ENCODE results near the gene NOTCH3. TPM values are rescaled to one million over a fixed set of nuclear protein-coding genes. Genes with fewer than 3 reads are reported as not detected.

NOTCH3 gene
- total RNA-seq, 4 donors from 2014 or later = 205 to 253 (median 245) TPM

DNA sequence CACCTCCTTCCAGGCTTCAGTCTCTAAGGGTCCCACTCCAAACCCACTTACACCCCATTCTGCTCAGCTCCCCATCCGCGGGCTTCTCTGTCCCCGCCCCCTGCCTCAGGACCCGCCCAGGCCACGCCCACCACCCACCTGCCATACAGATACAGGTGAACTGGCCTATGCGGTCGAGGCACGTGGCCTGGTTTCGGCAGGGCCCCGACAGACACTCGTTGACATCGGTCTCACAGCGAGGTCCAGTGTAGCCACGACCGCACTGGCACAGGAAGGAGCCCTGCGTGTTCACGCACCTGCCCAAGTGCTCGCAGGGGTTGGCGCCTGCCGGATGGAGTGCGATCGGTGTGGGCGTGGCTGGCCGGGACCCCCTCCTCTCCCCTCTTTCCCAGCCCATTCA is 11.9 kb downstream of the NOTCH3 start:
- Histone ChIP-seq H3K27me3 (peaks cover 4% of the 10 kb centered on the region), H3K27ac (no peak overlapping the region), H3K4me3 (no peak overlapping the region), H3K4me1 (no peaks in the 10 kb centered on the region), H3K9me3 (no peaks in the 10 kb centered on the region), H3K36me3 (peaks cover 76% of the 10 kb centered on the region)
- TF ChIP-seq POLR2AphosphoS5 (IDR thresholded peaks at IDR 0.05) = no peak
- TF ChIP-seq POLR2A (IDR thresholded peaks at IDR 0.05) = no peak
- TF ChIP-seq, protein P1, sequence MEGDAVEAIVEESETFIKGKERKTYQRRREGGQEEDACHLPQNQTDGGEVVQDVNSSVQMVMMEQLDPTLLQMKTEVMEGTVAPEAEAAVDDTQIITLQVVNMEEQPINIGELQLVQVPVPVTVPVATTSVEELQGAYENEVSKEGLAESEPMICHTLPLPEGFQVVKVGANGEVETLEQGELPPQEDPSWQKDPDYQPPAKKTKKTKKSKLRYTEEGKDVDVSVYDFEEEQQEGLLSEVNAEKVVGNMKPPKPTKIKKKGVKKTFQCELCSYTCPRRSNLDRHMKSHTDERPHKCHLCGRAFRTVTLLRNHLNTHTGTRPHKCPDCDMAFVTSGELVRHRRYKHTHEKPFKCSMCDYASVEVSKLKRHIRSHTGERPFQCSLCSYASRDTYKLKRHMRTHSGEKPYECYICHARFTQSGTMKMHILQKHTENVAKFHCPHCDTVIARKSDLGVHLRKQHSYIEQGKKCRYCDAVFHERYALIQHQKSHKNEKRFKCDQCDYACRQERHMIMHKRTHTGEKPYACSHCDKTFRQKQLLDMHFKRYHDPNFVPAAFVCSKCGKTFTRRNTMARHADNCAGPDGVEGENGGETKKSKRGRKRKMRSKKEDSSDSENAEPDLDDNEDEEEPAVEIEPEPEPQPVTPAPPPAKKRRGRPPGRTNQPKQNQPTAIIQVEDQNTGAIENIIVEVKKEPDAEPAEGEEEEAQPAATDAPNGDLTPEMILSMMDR (IDR thresholded peaks at IDR 0.05) = no peak
- no peak for TF ChIP-seq EP300 (IDR thresholded peaks at IDR 0.05)
- WGBS = 87% methylated on average over 24 of the region's 24 CpGs
- DNase-seq (ENCODE audit: low spot score in 2 of 2) = no peak

DNA sequence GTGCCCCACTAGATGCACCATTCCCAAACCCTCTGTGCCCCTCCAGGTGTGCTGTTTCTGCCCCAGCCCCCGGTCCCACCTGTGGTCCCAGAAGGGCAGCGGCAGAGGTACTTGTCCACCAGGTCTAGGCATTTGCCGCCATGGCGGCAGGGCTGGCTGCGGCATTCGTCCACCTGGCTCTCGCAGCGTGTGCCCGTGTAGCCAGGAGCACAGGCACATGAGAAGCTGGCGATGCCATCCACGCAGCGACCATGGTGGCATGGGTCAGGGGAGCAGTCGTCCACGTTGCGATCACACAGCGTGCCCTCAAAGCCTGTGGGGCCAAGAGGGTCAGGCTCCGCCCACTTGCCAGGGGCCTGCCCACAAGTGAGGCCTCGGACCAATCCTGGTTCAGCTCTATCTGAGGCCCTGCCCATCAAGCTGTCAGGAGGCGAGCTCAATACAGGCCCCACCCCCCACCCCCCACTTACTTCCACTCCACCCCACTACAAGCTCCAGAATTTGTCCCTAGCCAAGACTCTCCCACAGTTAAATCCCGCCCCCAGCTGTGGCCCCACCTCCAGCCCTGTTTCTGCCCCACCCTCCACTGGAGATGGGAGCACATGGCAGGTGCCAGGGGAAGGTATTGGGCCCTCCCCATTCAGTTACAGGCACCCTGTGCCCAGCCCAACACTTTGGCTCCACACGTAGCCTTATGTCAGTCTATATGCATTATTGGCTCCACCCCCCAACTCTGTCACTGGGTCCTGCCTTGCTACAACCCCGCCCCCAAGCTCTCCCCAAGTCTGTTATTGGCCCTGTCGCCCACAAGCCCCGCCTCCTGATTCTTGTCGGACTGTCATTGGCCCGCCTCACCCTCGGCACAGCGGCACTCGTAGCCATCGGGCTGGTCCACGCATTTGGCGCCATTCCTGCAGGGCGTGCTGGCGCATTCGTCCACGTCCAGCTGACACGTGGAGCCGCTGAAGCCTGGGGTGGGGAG is 13.5 kb downstream of the NOTCH3 start:
- TF ChIP-seq POLR2AphosphoS5 (IDR thresholded peaks at IDR 0.05) (no peak), POLR2A (IDR thresholded peaks at IDR 0.05) (no peak), EP300 (IDR thresholded peaks at IDR 0.05) (no peak)
- TF ChIP-seq, protein P1 (IDR thresholded peaks at IDR 0.05) = no peak
- Histone ChIP-seq H3K4me3 (no peak overlapping the region), H3K27ac (no peak overlapping the region), H3K9me3 (no peaks in the 10 kb centered on the region), H3K27me3 (peaks cover 4% of the 10 kb centered on the region), H3K4me1 (no peaks in the 10 kb centered on the region), H3K36me3 (peaks cover 70% of the 10 kb centered on the region)
- no peak for DNase-seq (ENCODE audit: low spot score in 2 of 2)
- 91% methylated on average over 33 of the region's 38 CpGs for WGBS

DNA sequence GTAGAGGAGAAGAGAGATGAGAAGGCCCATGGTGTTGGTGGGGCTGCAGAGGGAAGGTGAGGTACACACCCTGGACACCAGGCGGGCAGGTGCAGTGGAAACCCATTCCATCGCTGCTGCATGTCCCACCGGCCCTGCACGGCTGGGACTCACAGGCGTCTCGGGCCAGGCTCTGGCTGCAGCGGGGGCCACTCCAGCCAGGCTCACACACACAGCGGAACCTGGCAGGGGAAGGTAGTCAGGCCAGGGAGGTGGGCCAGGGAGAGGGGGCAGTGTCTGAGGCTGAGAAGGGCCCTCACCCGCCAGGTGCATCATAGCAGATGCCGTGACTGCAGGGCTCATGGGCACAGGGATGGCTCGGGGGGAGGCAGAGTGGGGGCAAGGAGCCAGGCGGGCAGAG is 15.6 kb downstream of the NOTCH3 start:
- H3K27ac ChIP-seq = no peak overlapping the region
- DNase-seq (ENCODE audit: low spot score in 2 of 2) = no peak
- no peaks in the 10 kb centered on the region for H3K9me3 ChIP-seq
- WGBS = 89% methylated on average over 8 of the region's 12 CpGs
- no peak overlapping the region for H3K4me3 ChIP-seq
- TF ChIP-seq POLR2A (IDR thresholded peaks at IDR 0.05) (no peak), EP300 (IDR thresholded peaks at IDR 0.05) (no peak), POLR2AphosphoS5 (IDR thresholded peaks at IDR 0.05) (no peak)
- TF ChIP-seq, protein P1 (IDR thresholded peaks at IDR 0.05) = no peak
- H3K36me3 ChIP-seq = peaks cover 64% of the 10 kb centered on the region
- H3K27me3 ChIP-seq = no peaks in the 10 kb centered on the region
- H3K4me1 ChIP-seq = no peaks in the 10 kb centered on the region

DNA sequence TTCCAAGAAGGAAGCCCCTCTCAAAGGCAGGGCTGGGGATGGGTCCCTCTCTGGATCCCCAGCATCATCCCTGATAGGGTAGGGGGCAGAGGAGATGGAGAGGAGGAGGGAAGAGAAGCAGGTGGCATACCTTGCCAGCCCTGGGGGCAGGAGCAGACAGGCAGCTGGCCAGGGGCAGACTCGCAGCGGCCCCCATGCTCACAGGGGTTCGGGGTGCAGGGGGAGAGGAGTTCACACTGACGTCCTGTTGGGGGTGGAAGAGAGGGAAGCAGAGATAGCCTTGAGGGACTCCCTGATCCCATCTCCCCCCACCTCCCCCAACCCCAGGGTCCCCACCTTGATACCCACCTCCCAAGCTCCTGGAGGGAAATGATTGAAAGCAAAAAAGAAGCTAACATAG is 16.0 kb downstream of the NOTCH3 start:
- H3K36me3 ChIP-seq = peaks cover 64% of the 10 kb centered on the region
- 61% methylated on average over 4 of the region's 4 CpGs for WGBS
- H3K27ac ChIP-seq = no peak overlapping the region
- TF ChIP-seq, protein P1 (IDR thresholded peaks at IDR 0.05) = no peak
- no peak for TF ChIP-seq POLR2AphosphoS5 (IDR thresholded peaks at IDR 0.05)
- no peak for TF ChIP-seq EP300 (IDR thresholded peaks at IDR 0.05)
- no peak for TF ChIP-seq POLR2A (IDR thresholded peaks at IDR 0.05)
- no peak overlapping the region for H3K4me3 ChIP-seq
- no peaks in the 10 kb centered on the region for H3K27me3 ChIP-seq
- no peak for DNase-seq (ENCODE audit: low spot score in 2 of 2)
- H3K9me3 ChIP-seq = no peaks in the 10 kb centered on the region
- H3K4me1 ChIP-seq = no peaks in the 10 kb centered on the region

DNA sequence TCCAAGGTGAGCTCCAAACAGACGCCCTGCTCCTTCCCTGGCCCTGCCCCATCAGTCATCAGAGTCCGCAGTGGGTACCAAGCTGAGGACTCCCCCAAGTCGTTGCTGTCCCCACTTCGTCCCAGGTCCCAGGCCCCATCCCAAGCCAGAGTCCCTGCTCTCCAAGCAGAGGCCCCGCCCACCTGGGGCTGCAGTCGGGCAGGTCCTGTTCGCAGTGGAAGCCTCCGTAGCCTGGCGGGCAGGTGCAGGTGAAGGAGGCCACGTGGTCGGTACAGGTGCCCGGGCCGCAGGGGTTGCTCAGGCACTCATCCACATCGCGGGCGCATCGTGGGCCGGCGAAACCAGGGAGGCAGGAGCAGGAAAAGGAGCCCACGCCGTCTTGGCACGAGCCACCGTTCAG is 19.4 kb downstream of the NOTCH3 start:
- Histone ChIP-seq H3K4me1 (peaks cover 12% of the 10 kb centered on the region), H3K27me3 (peaks cover 6% of the 10 kb centered on the region), H3K4me3 (no peak overlapping the region), H3K9me3 (no peaks in the 10 kb centered on the region), H3K36me3 (peaks cover 48% of the 10 kb centered on the region), H3K27ac (no peak overlapping the region)
- WGBS = 76% methylated on average over 9 of the region's 23 CpGs
- TF ChIP-seq POLR2AphosphoS5 (IDR thresholded peaks at IDR 0.05) (no peak), POLR2A (IDR thresholded peaks at IDR 0.05) (no peak), EP300 (IDR thresholded peaks at IDR 0.05) (no peak)
- TF ChIP-seq, protein P1 (IDR thresholded peaks at IDR 0.05) = no peak
- no peak for DNase-seq (ENCODE audit: low spot score in 2 of 2)
